NCI-H2107 (cell line): ENCODE data around the gene LEMD1.
"Not testable (repeated sequence)": the region's sequence is repeated elsewhere in the genome, so short reads cannot be mapped to it uniquely, and the experiment has no call there.

Experiments
- DNase-seq: peaks from one replicate; lab custom pipeline; 2025; lab: John Stamatoyannopoulos, UW

Gene LEMD1

DNA sequence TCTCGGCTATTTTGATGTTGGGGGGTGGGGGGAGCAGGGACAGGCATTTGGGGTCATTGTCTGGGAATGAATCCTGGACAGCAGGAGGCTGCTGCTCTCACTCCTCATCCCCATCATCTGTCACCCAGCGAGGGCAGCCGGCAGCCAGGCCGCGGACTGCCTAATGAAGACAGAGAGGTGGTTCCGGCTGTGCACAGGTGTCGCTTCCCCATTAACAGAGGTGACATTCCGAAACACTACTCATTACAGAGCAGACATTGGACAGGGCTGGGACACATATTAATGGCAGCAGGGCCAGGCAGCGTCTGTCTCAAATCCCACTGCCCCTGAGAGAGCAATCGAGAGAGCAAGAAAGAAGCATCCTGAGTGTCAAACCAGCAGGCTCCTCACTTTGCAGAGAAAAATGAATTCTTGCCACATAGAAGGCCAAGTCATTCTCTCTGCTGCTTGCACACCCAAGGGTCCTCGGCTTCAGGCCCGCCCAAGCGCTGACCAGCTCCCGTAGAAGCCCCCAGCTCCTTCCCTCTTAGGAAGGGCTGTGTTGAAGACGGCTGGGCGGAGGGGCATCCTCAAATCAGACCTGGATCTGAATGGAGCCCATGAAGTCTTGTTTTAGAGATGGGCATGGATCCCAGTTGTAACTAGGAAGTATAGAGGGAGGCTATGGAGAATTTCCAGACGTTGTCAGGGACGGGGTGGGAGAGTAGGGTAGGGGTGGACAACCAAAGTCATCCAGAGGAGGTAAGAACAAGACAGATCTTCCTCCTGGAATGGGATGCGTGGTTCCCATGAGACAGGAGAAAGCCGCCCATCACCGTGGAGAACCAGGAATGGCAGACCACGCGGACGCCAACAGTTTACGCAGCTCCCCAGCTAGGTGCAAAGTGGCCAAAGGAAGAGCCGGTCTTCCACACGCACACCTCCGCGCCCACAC, 8.2 kb upstream of the LEMD1 start:
- no peak for DNase-seq

DNA sequence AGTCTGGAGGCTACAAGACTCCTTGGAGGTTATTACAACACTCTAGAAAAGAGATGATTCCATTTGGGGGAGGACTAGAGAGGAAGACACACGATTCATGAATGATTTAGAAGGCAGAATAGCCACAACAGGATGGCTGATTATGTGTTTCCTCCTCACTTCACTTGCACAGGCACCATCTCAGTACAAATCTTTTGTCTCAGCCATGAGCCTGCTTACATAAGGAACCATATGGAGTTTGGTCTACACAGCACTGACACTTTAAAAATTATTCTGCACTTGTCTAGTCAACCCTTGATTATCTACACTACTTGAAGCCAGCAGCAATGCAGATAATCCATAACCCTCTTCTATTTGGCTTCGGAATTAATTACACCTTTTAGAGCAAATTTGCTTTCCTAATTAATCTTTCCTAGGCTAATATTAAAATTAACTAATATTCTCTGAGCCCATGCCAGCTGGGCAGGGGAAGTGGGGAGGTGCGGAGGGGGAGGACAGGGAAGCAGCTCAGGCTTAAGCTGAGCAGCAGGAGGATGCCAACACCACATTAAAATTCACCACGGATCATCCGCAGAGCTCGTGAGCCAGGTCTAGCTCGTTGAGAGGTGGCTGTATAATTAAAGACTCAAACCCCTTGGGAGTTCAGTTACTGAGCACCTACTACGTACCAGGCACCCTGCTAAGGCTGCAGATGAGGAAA, 3.2 kb upstream of the LEMD1 start:
- DNase-seq, result no peak

DNA sequence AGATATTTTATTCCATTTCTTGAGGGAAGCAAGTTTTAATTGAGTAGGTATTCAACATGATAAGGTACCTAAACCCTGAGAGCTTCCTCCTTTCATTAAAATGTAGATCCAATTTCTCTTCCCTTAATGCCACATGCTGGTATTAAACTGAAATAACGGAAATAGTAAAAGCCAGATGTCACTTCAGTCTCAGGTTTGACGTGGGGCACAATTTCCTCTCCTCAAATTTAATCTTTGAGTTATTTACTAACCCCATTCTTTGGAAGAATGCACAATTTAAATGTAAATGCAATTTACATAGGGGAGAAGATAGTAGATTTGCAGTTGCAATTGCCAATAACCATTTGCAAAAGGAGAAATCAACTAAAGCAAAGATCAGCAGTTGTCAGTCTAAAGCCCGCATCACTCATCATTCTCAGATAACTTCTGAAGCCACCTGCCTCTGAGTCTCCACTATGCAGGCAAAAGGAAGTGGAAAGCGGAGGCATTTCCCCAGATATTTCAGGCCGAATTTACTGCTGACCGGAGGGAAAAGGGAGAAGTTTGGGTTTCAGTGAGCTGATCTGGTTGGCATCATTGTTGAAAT, 2.1 kb upstream of the LEMD1 start:
- no peak for DNase-seq

DNA sequence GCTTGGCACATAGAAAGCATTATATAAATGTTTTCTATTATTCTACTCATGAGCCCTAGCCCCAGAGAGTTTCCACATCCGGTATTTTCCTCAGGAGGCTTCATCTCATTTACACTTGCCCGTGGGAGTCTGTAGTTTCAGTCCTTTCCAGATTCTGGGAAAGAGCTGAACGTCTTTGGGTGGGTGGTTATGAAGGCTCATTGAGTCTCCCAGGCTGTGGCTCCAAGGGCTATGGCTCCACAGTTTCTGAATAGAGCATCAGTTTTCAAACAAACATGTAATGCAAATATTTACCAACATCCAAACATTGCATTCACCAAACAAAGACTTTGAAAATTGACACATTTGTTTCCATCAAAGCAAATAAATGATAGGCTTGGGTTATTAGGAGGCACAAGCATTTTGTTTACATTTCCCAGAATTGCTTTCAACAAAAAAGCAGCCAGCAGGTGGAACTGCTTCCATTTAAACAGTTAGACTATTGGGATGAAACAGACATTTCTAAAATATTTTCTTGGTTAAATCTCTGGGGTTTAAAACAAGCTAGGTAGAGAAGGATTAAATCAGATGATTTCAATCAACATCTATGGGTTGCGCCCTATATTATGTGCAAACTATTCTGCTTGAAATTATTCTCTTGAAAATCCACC, 1.3 kb upstream of the LEMD1 start:
- no peak for DNase-seq

DNA sequence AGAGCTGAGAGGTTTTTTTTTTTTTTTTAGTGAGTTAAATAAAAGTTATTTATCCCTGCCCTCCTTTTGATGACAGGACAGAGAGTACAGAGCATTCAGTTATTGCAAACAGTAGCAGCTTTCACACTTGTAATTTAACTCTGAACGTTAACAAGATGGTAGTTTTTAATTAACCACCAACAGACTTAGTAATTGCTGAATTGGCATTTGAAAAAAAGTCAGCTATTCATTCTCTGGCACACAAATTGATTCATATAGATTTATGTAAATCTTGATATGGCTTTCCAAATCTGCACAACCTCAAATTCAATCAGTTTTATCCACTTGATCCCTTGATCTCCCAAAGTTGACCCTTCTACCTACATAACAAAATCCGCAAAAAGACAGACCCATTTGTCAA, 918 bp downstream of the LEMD1 start:
- DNase-seq, result no peak

DNA sequence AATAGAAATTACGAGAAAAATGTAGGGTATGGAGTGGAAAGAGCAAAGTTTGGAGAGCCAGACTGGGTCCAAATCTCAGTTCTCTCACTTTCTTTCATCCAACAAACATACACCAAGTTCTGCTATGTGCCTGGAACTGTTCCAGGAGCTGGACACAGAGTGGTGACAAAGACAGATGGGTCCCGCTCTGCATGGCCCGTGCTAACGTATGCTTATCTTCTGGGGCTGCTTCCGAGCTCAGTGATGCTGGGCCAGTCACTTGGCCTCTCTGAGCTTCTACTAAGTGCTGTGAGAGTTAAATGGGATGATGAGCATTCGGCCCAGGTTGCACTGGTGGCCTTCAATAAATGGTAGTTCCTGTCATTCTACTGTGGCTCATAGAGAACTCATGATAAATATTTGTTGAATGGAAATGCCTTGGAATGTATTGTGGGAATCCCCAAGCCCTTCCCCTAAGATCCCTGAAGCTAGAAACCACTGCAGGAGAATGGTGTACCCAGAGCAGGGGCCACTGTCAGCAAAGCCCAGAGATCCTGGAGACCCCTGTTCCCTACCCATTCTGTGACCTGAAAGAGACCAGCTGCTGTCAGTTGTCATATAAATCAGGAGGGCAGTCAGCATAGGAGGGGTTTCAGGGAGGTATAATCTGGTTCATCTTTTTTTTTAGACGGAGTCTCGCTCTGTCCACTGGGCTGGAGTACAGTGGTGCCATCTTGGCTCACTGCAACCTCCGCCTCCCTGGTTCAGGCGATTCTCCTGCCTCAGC, 3.8 kb downstream of the LEMD1 start:
- DNase-seq, result no peak

DNA sequence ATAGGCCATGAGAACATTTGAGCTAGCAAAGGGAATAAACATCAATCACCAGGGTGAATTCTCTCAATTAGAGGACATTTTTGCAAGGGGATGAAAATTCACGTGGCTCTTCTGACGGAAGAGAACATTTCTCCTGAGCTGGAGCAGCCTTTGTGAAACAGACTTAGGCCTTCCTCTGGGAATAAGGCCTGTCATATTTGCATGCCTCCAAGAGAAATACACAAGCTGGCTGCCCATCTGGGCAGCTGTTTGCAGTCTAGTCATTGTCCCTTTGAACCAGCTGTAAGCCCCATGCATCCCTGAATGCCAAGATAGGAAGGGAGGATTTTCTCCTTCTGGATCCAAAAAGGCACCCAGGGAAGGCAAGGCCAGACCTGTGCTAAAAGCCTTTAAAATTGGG, 5.5 kb downstream of the LEMD1 start:
- DNase-seq, result no peak

DNA sequence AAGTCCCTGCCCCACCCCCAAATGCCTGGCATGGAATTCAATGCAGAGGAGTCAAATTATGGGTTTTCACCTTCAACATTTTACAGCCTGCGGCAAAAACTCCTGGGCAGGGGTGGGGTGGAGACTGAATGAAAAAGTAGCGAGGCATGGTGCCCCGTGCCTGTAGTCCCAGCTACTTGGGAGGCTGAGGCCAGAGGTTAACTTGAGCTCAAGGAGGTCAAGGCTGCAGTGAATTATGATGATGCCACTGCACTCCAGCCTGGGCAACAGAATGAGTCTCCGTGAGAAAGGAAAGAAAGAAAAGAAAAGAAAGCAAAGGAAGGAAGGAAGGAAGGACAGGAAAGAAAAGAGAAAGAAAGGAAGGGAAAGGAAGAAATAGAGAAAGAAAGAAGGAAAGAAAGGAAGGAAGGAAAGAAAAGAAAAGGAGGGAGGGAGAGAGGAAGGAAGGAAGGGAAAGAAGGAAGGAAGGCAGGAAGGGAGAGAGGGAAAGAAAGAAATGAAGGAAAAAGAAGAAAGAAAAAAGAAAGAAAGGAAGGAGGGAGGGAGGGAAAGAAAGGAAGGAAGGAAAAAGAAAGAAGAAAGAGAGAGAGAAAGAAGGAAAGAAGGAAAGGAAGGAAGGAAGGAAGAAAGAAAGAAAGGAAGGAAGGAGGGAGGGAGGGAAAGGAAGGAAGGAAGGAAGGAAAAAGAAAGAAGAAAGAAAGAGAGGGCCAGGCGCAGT, 11.1 kb downstream of the LEMD1 start:
- no peak for DNase-seq

DNA sequence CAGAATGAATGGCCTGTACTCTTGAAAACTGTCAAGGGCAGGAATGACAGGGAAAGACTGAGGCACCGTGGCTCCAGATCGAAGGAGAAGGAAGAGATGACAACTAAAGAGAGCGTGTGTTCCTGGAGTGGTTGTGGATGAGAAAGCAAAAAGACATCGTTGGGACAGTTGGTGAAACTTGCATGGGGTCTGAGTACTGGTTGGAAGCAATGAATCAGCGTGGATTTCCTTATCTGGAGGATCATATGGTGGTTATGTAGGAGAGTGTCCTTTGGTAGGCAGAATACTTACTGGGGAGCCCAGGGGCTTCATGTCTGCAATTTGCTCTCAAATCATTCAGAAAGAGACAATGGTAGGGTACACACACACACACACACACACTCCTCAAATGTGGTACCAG, 13.9 kb downstream of the LEMD1 start:
- no peak for DNase-seq

DNA sequence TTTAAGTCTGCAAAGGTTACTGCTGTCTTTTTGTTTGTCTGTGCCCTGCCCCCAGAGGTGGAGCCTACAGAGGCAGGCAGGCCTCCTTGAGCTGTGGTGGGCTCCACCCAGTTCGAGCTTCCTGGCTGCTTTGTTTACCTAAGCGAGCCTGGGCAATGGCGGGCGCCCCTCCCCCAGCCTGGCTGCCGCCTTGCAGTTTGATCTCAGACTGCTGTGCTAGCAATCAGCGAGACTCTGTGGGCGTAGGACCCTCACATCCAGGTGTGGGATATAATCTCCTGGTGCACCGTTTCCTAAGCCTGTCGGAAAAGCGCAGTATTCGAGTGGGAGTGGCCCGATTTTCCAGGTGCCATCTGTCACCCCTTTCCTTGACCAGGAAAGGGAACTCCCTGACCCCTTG, 15.6 kb downstream of the LEMD1 start:
- not testable (repeated sequence) for DNase-seq

DNA sequence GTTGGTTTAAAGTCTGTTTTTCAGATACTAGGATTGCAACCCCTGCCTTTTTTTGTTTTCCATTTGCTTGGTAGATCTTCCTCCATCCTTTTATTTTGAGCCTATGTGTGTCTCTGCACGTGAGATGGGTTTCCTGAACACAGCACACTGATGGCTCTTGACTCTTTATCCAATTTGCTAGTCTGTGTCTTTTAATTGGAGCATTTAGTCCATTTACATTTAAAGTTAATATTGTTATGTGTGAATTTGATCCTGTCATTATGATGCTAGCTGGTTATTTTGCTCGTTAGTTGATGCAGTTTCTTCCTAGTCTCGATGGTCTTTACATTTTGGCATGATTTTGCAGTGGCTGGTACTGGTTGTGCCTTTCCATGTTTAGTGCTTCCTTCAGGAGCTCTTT, 17.4 kb downstream of the LEMD1 start:
- not testable (repeated sequence) for DNase-seq

DNA sequence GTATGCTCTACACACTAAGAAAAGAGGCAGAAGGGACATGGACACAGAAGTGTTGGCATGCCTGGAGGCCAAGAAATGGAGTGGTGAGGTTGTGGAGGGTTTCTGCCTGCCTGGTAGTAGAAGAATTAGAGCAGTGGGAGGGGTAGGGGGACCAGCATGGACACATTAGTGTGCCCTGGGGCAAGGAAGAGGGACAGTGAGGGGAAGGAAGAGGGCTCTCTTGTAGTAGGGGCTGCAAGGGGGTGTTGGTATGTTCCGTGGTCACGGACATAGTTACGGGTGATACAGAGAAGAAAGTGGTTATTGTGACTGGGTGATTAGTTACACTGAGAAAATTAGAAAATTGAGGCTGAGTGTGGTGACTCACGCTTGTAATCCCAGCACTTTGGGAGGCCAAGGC, 23.3 kb downstream of the LEMD1 start:
- DNase-seq, result no peak

DNA sequence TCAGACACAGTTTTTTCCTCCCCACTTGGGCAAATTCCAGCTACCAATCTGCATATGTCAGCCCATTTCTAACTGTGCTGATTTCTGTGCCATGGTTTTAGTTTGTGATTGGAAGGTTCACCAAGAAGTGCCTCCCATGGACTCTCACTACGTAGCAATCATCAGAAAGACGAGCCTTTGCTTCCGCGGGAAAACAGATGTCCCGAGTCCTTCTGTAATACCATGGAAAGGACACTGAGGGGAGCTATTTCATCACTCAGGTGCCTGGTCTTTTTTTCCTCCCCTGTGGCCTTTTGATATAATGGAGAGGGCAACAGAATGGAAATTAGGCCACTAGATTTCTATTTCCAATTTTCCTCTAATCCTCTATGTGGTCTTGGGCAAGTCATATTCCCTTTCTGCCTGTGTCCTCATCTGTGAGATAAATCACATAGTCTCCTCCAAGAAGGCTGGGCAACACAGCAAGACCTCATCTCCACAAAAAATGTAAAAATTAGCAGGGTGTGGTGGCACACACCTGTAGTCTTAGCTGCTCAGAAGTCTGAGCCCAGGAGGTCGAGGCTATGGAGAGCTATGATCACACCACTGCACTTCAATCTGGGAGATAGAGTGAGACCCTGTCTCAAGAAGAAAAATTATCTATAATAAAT, 24.8 kb downstream of the LEMD1 start:
- DNase-seq, result peak; percentile 84

DNA sequence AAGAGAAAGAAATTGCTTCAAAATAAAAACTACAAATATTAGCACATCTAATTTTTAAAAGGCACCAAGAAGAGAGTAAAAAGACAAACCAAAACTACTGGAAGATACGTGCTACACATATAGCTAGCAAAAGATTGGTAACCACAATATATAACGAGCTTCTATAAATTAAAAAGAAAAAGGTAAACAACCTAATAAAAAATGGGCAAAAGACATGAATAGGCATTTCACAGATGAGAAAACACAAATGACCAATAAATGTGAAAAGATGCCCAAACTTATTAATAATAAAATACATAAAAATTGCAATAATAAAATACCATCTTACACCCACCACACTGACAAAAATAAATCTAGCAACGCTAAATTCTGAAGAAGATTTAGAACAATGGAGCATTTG, 26.2 kb downstream of the LEMD1 start:
- DNase-seq, result no peak

DNA sequence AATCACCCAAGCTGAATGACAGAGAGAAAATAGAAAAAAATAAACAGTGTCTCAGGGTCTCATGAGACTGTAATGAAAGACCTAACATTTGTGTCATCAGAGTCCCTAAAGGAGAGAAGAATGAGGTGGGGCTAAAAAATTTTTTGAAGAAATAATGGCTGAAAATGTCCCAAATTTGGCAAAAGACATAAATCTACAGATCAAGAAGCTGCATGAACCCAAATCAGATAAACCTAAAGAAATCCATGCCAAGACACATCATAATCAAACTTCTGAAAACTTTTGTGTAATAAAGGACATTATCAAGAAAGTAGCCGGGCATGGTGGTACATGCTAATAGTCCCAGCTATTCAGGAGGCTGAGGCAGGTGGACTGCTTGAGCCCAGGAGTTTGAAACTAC, 29.2 kb downstream of the LEMD1 start:
- no peak for DNase-seq

DNA sequence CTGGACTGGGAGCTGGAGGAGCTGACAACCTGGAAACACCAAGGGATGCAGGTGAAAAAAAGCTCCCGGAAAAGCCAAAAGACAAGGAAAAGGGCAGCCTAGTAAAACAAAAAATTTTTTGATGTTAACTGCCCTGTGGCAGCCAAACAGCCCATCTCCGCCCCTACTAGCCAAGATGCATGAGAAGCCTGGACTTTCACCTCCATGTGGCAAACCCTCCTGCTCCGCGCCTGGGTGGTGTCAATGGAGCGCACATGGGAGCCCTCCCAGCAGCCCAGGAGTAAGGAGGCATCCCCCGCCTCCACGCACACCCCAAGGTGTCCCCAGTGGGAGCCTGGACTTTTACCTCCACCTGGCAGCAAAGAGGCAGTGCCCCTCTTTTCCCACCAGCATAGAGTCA, 30.5 kb downstream of the LEMD1 start:
- DNase-seq, result no peak

DNA sequence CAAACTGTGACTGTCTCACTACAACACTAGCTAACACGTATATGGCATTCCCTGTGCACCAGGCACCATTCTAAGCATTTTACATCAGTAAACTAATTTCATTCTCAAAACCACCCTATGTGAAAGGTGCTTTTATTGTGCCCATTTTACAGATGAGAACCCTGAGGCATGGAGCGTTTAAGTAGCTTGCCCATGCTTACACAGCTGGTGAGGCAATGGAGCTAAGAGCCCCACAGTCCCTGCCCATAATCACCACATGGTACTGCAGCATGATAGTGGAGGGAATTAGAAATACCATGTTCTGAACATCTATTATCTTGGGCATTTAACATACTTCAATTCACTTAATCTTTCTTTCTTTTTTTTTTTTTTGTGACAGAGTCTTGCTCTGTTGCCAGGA, 34.0 kb downstream of the LEMD1 start:
- no peak for DNase-seq

DNA sequence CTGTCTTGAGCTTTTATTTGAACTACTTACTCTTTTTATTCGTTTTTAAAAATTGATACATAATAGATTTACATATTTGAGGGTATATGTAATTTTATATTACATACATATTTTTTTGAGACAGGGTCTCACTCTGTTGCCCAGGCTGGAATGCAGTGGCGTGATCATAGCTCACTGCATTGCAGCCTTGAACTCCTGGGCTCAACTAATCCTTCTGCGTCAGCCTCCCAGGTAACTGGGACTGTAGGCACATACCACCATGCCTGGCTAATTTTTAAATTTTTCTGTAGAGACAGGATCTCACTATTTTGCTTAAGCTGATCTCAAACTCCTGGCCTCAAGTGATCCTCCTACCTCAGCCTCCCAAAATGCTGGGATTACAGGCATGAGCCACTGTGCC, 38.9 kb downstream of the LEMD1 start:
- not testable (repeated sequence) for DNase-seq

DNA sequence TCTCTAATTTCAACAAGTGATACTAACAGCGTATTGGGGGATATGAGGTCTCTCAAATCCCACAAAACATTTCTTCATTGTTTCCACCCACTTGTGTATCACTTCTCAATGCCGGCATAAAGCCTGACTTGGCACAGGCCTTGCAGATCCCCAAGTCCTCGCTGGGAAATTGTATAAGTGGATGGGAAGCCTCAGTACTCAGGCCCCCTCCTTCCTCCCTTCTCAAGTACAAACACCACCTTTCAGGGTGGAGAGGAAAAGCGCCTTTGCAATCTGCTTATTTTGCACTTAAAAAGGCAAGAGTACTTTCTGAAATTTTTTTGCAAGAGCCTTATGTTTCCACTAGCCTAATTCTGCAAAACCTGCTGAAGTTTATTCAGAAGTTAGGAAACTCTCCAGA, 39.3 kb downstream of the LEMD1 start:
- DNase-seq, result peak; percentile 81

DNA sequence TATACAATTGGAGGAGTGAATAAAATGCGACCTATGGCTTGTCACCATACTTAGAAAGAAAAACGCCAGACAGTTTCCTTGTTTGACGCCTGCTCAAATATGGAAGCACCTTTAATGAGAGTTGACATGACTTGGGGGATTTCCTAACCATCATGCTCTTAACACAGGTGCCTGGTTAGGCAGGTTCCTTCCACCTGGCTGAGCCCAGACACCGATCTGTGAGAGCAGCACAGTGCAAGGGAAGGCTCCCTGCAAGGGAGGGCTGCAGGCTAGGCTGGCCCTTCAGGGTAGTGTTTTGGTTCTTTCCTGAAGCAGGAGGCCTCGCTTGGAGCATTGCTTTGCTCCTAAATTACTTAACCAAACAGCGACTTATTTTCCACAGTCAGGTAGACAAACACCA, 40.6 kb downstream of the LEMD1 start:
- no peak for DNase-seq

DNA sequence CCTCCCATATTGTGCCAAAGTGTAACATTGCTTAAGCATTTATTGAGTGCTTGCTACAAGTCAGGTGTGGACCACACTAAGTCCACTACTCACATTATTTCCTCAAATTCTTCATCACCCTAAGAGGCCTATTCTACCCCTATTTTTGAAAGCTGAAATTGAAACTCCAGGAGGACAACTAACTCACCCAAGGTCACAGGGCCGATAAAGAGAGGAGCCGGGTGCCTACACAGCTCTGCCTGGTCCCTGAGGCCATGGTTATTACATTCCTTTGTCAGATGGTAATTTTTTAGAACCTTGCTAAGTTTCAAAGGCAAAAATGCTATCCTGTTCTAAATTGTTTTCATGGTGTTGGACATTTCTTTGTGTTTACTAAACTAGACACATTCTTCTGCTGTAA, 41.0 kb downstream of the LEMD1 start:
- no peak for DNase-seq
